Stomach (tissue), 9 donors: ENCODE data around the gene MAP7D3. TPM values are rescaled to one million over a fixed set of nuclear protein-coding genes. Genes with fewer than 3 reads are reported as not detected.

Experiments used
- DNase-seq, 2 donors: peaks; one replicate each; pipeline versions ENCODE4 v3.0.0 to v3.0.0-alpha.2; 2013 to 2019
- H3K27ac ChIP-seq, 5 donors: fragments of 200-600 bp in 4 of 5; sonication (generic) in 4 of 5; one replicate each; pipeline ENCODE4 v1.5.1; 2013 to 2019; ENCODE audit warnings: mild to moderate bottlenecking in 1 of 5, moderate library complexity in 1 of 5
- H3K27me3 ChIP-seq, 3 donors: fragments of 200-600 bp; sonication (generic); one replicate each; pipeline ENCODE4 v1.5.1; 2017 to 2019; ENCODE audit warnings: mixed run types in 1 of 3
- H3K36me3 ChIP-seq, 4 donors: fragments of 200-600 bp; sonication (generic); 1 replicate in 3 of 4; 2 replicates in 1 of 4; pipeline ENCODE4 v1.5.1; 2016 to 2019
- H3K4me1 ChIP-seq, 4 donors: fragments of 200-600 bp; sonication (generic); one replicate each; pipeline ENCODE4 v1.5.1; 2016 to 2019
- H3K4me3 ChIP-seq, 4 donors: fragments of 200-600 bp; sonication (generic) in 3 of 4; one replicate each; pipeline ENCODE4 v1.5.1; 2016 to 2019; ENCODE audit warnings: mild to moderate bottlenecking in 1 of 4
- H3K9me3 ChIP-seq, 4 donors: fragments of 200-600 bp; sonication (generic); one replicate each; pipeline ENCODE4 v1.5.1; 2016 to 2019
- EP300 ChIP-seq: sonication (generic); formaldehyde crosslinking; IDR thresholded peaks from one replicate; pipeline ENCODE4 v1.6.1; 2017; ENCODE audit warnings: antibody characterized with exemption
- POLR2A ChIP-seq, 4 donors: fragments of 450-650 bp; IDR thresholded peaks; one replicate each; pipeline ENCODE4 v1.6.1; 2016; ENCODE audit warnings: antibody characterized with exemption in 4 of 4, control low read depth in 2 of 4, mild to moderate bottlenecking in 1 of 4, moderate library complexity in 1 of 4
- POLR2AphosphoS5 ChIP-seq, 3 donors: sonication (generic); formaldehyde crosslinking; IDR thresholded peaks; one replicate each; pipeline ENCODE4 v1.6.1; 2016; ENCODE audit warnings: antibody characterized with exemption in 3 of 3
- WGBS, 5 donors: extraction: QIAGEN DNeasy Blood & Tissue Kit in 3 of 5; methylation state at CpG; one replicate each; pipeline versions ENCODE4 v1.1.5 to v1.1.7; 2013 to 2018; 5-methylcytosine and 5-hydroxymethylcytosine counted together
- intact Hi-C: fragments of 100-400 bp; cut with DNase I; formaldehyde crosslinking; loops from one replicate; pipeline ENCODE4 v1.15.1; 2023; ENCODE audit warnings: low total_unique reads
- polyA plus RNA-seq, 3 donors: library from polyadenylated mRNA; stranded (reverse); fragments of 200-250 nt; gene quantifications; one replicate each; pipeline ENCODE4 v1.2.3, GENCODE V29; 2013
- total RNA-seq, 5 donors: library from RNA; depleted of rRNA; stranded (reverse); fragments of >200 nt; gene quantifications; one replicate each; pipeline versions ENCODE4 v1.1.0 to v1.2.3, GENCODE V29; 2014 to 2016
- TF ChIP-seq, protein P1 (sequence below), 7 experiments: fragments of 450-650 bp in 4 of 7; fragments of 200-600 bp in 3 of 7; sonication (generic) in 3 of 7; IDR thresholded peaks; one replicate each; pipeline ENCODE4 v1.5.1; 2016 to 2019; ENCODE audit warnings: antibody characterized with exemption in 7 of 7, control low read depth in 2 of 7, mild to moderate bottlenecking in 1 of 7
- donor health status: healthy with polysubstance abuse.
- donor health status: Bipolar disorder and iron deficiency.
- donor health status: healthy.

MAP7D3 gene
- total and polyA plus RNA-seq, 8 donors = 2.2 to 14.1 (median 5.6) TPM

DNA sequence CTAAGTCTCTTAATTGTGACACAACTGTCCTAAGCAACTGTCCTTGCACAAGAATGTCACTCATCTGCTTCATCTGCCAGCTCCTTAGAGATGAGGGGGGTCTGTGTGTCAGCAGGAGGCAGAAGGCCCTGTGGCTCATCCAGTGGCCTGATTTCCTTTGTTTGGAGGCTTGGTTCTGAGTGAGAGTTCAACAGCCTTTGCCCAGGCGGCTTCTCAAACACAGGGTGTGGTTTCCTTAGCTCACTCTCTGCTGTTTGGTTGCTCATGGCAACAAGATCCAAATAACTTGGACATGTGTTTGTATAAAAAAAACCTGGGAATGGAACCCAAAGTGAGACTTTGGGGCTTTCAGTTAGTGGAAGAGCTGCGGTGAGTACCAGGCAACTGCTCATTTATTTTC, 46.6 kb downstream of the MAP7D3 start:
- H3K9me3 ChIP-seq = no peaks in the 10 kb centered on the region
- WGBS, 5 donors = 18 to 39% (median 29%) methylated on average over 2 of the region's 2 CpGs
- intact Hi-C loops = no loop called here
- H3K27me3 ChIP-seq = peaks cover 0 to 7% (median 0%) of the 10 kb centered on the region in 3 donors
- peak in 1 of 2 donors; percentile 82 for DNase-seq
- peak overlapping the region; percentile 48 to 84 (median 74) for H3K27ac ChIP-seq
- peaks cover 0 to 36% (median 26%) of the 10 kb centered on the region in 4 donors for H3K4me1 ChIP-seq
- peak overlapping the region in 3 of 4 donors; percentile 3 to 17 (median 11) for H3K4me3 ChIP-seq
- TF ChIP-seq POLR2AphosphoS5 (IDR thresholded peaks at IDR 0.05) = peak; percentile 13 to 33 (median 25)
- TF ChIP-seq POLR2A (IDR thresholded peaks at IDR 0.05) = no peak
- peaks cover 0 to 24% (median 17%) of the 10 kb centered on the region in 4 donors for H3K36me3 ChIP-seq

DNA sequence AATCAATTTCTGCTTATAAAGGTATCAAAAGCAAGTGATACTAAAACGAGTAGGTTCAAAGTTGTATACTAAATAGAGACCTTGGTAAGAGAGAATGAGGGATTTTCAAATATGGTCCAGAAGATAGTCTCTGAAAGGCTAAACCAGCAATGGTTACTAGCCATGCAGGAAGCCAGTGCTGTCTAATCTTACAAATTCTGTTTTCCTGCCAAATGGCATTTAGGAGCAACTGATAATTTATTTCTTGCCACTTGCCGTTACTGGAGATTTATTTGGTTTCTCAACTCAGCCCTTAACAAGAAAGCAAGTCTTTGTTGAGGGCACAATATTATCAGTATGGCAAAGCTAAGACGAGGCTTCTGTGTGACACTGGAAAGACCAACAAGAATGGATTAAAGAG, 47.2 kb downstream of the MAP7D3 start:
- H3K9me3 ChIP-seq = no peaks in the 10 kb centered on the region
- H3K27ac ChIP-seq = peak overlapping the region in 4 of 5 donors; percentile 70 to 84 (median 76)
- no peak for TF ChIP-seq POLR2A (IDR thresholded peaks at IDR 0.05)
- TF ChIP-seq POLR2AphosphoS5 (IDR thresholded peaks at IDR 0.05) = peak in 1 of 3 donors; percentile 9
- intact Hi-C loops = no loop called here
- H3K36me3 ChIP-seq = peaks cover 0 to 24% (median 17%) of the 10 kb centered on the region in 4 donors
- H3K4me3 ChIP-seq = no peak overlapping the region
- DNase-seq = no peak
- H3K27me3 ChIP-seq = peaks cover 0 to 7% (median 0%) of the 10 kb centered on the region in 3 donors
- WGBS, 5 donors = 8 to 29% (median 18%) methylated on average over 3 of the region's 3 CpGs
- peaks cover 0 to 29% (median 21%) of the 10 kb centered on the region in 4 donors for H3K4me1 ChIP-seq

DNA sequence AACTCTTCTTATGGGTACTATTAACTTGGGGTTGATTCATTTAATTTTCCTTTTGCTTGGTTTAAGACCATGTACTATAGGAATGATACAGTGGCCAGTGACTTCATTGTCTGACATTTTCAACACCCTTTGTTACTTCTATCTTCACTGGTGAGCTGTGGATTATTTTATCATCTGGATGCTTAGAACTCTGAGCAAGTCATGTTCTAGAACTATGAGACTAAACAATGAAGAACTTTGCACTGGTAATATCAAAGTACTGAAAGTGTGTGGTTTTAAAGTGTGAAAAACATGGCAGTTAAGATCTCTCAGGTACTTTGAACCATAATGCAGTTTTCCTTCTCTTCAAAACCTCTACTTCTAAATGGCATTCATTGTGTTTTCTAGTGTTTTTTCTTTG, 47.8 kb downstream of the MAP7D3 start:
- intact Hi-C loops = no loop called here
- Histone ChIP-seq H3K27ac (peak overlapping the region in 4 of 5 donors; percentile 70 to 84 (median 76)), H3K4me3 (no peak overlapping the region), H3K36me3 (peaks cover 0 to 24% (median 16%) of the 10 kb centered on the region in 4 donors), H3K9me3 (no peaks in the 10 kb centered on the region), H3K4me1 (peaks cover 0 to 24% (median 19%) of the 10 kb centered on the region in 4 donors), H3K27me3 (peaks cover 0 to 7% (median 0%) of the 10 kb centered on the region in 3 donors)
- TF ChIP-seq EP300 = no peak
- TF ChIP-seq POLR2A (IDR thresholded peaks at IDR 0.05) = no peak
- no peak for TF ChIP-seq POLR2AphosphoS5 (IDR thresholded peaks at IDR 0.05)
- TF ChIP-seq, protein P1, sequence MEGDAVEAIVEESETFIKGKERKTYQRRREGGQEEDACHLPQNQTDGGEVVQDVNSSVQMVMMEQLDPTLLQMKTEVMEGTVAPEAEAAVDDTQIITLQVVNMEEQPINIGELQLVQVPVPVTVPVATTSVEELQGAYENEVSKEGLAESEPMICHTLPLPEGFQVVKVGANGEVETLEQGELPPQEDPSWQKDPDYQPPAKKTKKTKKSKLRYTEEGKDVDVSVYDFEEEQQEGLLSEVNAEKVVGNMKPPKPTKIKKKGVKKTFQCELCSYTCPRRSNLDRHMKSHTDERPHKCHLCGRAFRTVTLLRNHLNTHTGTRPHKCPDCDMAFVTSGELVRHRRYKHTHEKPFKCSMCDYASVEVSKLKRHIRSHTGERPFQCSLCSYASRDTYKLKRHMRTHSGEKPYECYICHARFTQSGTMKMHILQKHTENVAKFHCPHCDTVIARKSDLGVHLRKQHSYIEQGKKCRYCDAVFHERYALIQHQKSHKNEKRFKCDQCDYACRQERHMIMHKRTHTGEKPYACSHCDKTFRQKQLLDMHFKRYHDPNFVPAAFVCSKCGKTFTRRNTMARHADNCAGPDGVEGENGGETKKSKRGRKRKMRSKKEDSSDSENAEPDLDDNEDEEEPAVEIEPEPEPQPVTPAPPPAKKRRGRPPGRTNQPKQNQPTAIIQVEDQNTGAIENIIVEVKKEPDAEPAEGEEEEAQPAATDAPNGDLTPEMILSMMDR (IDR thresholded peaks at IDR 0.05) = no peak
- DNase-seq = no peak

DNA sequence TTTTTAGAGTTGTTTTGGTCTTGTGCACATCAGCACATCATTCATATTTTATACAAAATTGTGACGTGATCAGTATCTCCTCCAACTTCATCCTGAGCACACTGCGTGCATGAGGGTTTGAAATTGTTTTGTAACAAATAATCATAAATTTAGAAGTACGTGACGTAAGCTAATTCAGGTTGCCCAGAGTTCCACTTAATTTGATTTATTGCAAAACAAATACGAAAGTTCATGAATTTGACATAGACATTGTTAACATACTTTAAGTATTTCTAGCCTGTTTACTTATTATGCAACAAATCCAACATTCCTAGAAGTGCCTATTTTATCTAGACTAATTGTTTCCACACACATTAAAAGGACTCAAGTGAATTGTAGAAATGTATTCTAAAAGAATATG, 48.3 kb downstream of the MAP7D3 start:
- WGBS, 5 donors = 24 to 51% (median 34%) methylated on average over 5 of the region's 5 CpGs
- intact Hi-C loops = no loop called here
- peaks cover 0 to 7% (median 0%) of the 10 kb centered on the region in 3 donors for H3K27me3 ChIP-seq
- H3K27ac ChIP-seq = peak overlapping the region in 4 of 5 donors; percentile 70 to 84 (median 76)
- TF ChIP-seq POLR2AphosphoS5 (IDR thresholded peaks at IDR 0.05) = peak in 2 of 3 donors; percentile 23 to 30
- TF ChIP-seq, protein P1 (IDR thresholded peaks at IDR 0.05) = no peak
- TF ChIP-seq POLR2A (IDR thresholded peaks at IDR 0.05) = no peak
- no peak for TF ChIP-seq EP300
- no peaks in the 10 kb centered on the region for H3K9me3 ChIP-seq
- H3K4me3 ChIP-seq = no peak overlapping the region
- DNase-seq = no peak
- peaks cover 0 to 24% (median 19%) of the 10 kb centered on the region in 4 donors for H3K4me1 ChIP-seq
- H3K36me3 ChIP-seq = peaks cover 0 to 18% (median 13%) of the 10 kb centered on the region in 4 donors

DNA sequence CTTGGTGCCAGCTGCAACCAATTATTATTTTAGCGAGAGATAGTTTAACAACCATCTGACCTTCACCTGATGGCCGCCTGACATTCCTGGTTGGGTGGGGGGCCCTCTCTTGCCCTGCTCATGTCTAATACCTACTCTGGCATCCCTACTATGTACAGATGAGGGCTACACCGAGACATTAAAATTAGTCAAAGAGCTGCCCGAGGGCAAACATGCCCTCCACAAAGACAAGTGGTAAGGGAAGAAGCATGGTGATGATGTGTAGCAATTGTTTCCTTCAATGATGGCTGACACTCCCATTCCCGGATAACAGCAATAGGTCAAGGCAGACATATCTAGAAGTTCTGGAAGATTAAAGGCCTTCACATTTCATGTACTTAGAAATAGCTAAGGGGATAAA, 49.6 kb downstream of the MAP7D3 start:
- H3K4me1 ChIP-seq = peaks cover 0 to 22% (median 19%) of the 10 kb centered on the region in 4 donors

More for the DNA sequence above, 49.6 kb downstream of the MAP7D3 start:
- Histone ChIP-seq H3K9me3 (no peaks in the 10 kb centered on the region), H3K4me3 (peak overlapping the region in 2 of 4 donors; percentile 8 to 20), H3K36me3 (peaks cover 0 to 5% (median 1%) of the 10 kb centered on the region in 4 donors), H3K27me3 (peaks cover 0 to 7% (median 0%) of the 10 kb centered on the region in 3 donors), H3K27ac (peak overlapping the region in 4 of 5 donors; percentile 70 to 84 (median 76))
- 67 to 94% (median 83%) methylated on average over 5 of the region's 5 CpGs for WGBS, 5 donors
- intact Hi-C loops = no loop called here
- DNase-seq = no peak
- no peak for TF ChIP-seq POLR2AphosphoS5 (IDR thresholded peaks at IDR 0.05)
- TF ChIP-seq, protein P1 (IDR thresholded peaks at IDR 0.05) = no peak
- TF ChIP-seq EP300 = no peak
- no peak for TF ChIP-seq POLR2A (IDR thresholded peaks at IDR 0.05)
